Caco-2 (cell line): ENCODE data around the gene PMFBP1. TPM values are rescaled to one million over a fixed set of nuclear protein-coding genes. Genes with fewer than 3 reads are reported as not detected.

Experiments used
- BruUV-seq: library from RNA; stranded (reverse); fragments of 400-500 nt; replicated peaks from 2 replicates; lab custom pipeline; 2021; lab: Mats Ljungman, UMichigan
- CTCF ChIA-PET: fragments of 300-600 bp; sonication (Branson Sonifier 250); formaldehyde crosslinking; loops from one replicate; lab custom pipeline; 2022; ENCODE audit warnings: antibody characterized with exemption; lab: Charles Lee
- POLR2A ChIA-PET: fragments of 300-600 bp; sonication (Branson Sonifier 250); formaldehyde crosslinking; loops from one replicate; lab custom pipeline; 2022; ENCODE audit warnings: antibody characterized with exemption; lab: Charles Lee
- DNase-seq, 2 experiments: peaks; one replicate each; pipeline versions ENCODE4 v3.0.0 to v3.0.0-alpha.2; 2020 to 2022
- H3K27me3 ChIP-seq: replicated peaks from 2 replicates; pipeline ENCODE4 v1.6.0; 2011; ENCODE audit warnings: low read length; ENCODE audit not compliant: control insufficient read depth, insufficient read depth
- H3K36me3 ChIP-seq: 2 replicates; pipeline ENCODE4 v1.5.1; 2011; ENCODE audit warnings: low read length; ENCODE audit not compliant: control insufficient read depth, insufficient read depth
- H3K4me1 ChIP-seq: fragments of 250-450 bp; sonication (Bioruptor Pico); 2 replicates; pipeline ENCODE4 v1.5.1; 2020; ENCODE audit warnings: mild to moderate bottlenecking
- H3K4me3 ChIP-seq: 2 replicates; pipeline ENCODE4 v1.5.1; 2011; ENCODE audit warnings: low read depth, mild to moderate bottlenecking, control low read depth, low read length
- H3K9me3 ChIP-seq: fragments of 250-450 bp; sonication (Bioruptor Pico); 2 replicates; pipeline ENCODE4 v1.5.1; 2020; ENCODE audit warnings: mild to moderate bottlenecking, moderate library complexity
- H3K27ac Mint-ChIP-seq: one replicate; pipeline ENCODE4 v1.8.0; 2022; ENCODE audit warnings: mixed read lengths; ENCODE audit not compliant: unreplicated experiment
- H3K27me3 Mint-ChIP-seq: one replicate; pipeline ENCODE4 v1.8.0; 2022; ENCODE audit warnings: mixed read lengths; ENCODE audit not compliant: insufficient read depth, unreplicated experiment
- H3K36me3 Mint-ChIP-seq: one replicate; pipeline ENCODE4 v1.8.0; 2022; ENCODE audit warnings: mild to moderate bottlenecking, mixed read lengths; ENCODE audit not compliant: insufficient read depth, unreplicated experiment
- H3K4me1 Mint-ChIP-seq: one replicate; pipeline ENCODE4 v1.8.0; 2022; ENCODE audit warnings: low read depth, mixed read lengths; ENCODE audit not compliant: unreplicated experiment
- H3K4me3 Mint-ChIP-seq: one replicate; pipeline ENCODE4 v1.8.0; 2022; ENCODE audit warnings: mild to moderate bottlenecking, moderate library complexity, mixed read lengths; ENCODE audit not compliant: unreplicated experiment
- H3K9me3 Mint-ChIP-seq: one replicate; pipeline ENCODE4 v1.8.0; 2022; ENCODE audit warnings: mixed read lengths; ENCODE audit not compliant: unreplicated experiment
- intact Hi-C: fragments of 100-400 bp; cut with micrococcal nuclease; formaldehyde crosslinking; loops from one replicate; pipeline ENCODE4 v1.10.0; 2022; ENCODE audit not compliant: unreplicated experiment
- total RNA-seq: library from RNA; stranded (reverse); gene quantifications from 2 replicates; pipeline ENCODE4 v1.2.3, GENCODE V29; 2022
- TF ChIP-seq, protein P1 (sequence below), 2 experiments: fragments of 200-600 bp in 1 of 2; IDR thresholded peaks; 1 replicate in 1 of 2; 2 replicates in 1 of 2; pipeline versions ENCODE4 v1.5.1 to v1.8.0; 2011 to 2022; ENCODE audit warnings: antibody characterized with exemption in 1 of 2, control low read depth in 1 of 2, inconsistent platforms in 1 of 2, low read depth in 1 of 2, low read length in 1 of 2, mild to moderate bottlenecking in 1 of 2, moderate library complexity in 1 of 2; ENCODE audit not compliant: insufficient read depth in 1 of 2, severe bottlenecking in 1 of 2, unreplicated experiment in 1 of 2

PMFBP1 gene
- total RNA-seq, 1 experiment from 2014 or later = 5.6 TPM

DNA sequence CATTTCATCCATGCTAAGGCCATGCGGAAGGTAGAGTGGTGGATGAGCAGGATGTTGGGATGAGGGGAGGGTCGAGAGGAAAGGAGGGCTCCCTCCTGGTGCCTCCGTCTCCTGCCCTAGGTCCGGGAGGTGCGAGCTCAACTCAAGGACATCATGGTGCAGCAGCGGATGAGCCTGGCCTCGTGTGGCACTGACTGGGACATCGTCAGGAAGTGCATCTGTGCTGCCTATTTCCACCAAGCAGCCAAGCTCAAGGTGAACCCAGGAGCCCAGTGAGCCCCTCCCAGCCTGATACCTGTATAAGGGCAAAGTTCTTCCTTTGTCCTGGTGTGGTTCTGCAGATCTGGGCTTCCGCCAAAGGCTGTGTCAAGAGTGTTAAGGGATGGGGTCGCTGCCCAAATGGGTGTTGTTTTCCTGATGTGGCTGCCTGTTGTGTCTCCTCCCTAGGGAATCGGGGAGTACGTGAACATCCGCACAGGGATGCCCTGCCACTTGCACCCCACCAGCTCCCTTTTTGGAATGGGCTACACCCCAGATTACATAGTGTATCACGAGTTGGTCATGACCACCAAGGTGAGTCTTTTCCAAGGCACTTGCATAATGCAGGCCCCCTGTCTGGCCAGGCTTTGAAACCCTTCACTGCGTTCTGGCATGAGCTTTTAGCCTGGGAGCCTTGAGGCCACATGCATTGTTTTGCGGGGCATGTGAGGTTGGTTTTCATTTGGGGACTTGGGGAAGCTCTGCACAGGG lies 63.4 kb downstream of the PMFBP1 start:
- ChIA-PET CTCF (no interaction called here), POLR2A (no interaction called here)
- Histone ChIP-seq H3K4me1 (no peaks in the 10 kb centered on the region), H3K36me3 (peaks cover 13% of the 10 kb centered on the region), H3K9me3 (no peaks in the 10 kb centered on the region), H3K27me3 (no peaks in the 10 kb centered on the region), H3K4me3 (no peak overlapping the region)
- TF ChIP-seq, protein P1, sequence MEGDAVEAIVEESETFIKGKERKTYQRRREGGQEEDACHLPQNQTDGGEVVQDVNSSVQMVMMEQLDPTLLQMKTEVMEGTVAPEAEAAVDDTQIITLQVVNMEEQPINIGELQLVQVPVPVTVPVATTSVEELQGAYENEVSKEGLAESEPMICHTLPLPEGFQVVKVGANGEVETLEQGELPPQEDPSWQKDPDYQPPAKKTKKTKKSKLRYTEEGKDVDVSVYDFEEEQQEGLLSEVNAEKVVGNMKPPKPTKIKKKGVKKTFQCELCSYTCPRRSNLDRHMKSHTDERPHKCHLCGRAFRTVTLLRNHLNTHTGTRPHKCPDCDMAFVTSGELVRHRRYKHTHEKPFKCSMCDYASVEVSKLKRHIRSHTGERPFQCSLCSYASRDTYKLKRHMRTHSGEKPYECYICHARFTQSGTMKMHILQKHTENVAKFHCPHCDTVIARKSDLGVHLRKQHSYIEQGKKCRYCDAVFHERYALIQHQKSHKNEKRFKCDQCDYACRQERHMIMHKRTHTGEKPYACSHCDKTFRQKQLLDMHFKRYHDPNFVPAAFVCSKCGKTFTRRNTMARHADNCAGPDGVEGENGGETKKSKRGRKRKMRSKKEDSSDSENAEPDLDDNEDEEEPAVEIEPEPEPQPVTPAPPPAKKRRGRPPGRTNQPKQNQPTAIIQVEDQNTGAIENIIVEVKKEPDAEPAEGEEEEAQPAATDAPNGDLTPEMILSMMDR (IDR thresholded peaks at IDR 0.05; ENCODE audit: insufficient read depth in 1 of 2, low read depth in 1 of 2, low read length in 1 of 2, severe bottlenecking in 1 of 2, unreplicated experiment in 1 of 2) = no peak
- Mint-ChIP-seq H3K4me1 (no peaks in the 10 kb centered on the region), H3K36me3 (peaks cover 74% of the 10 kb centered on the region), H3K9me3 (no peaks in the 10 kb centered on the region), H3K27ac (no peak overlapping the region), H3K4me3 (no peak overlapping the region), H3K27me3 (no peaks in the 10 kb centered on the region)
- intact Hi-C loops = no loop called here
- DNase-seq = no peak
- no TSS peak for BruUV-seq

DNA sequence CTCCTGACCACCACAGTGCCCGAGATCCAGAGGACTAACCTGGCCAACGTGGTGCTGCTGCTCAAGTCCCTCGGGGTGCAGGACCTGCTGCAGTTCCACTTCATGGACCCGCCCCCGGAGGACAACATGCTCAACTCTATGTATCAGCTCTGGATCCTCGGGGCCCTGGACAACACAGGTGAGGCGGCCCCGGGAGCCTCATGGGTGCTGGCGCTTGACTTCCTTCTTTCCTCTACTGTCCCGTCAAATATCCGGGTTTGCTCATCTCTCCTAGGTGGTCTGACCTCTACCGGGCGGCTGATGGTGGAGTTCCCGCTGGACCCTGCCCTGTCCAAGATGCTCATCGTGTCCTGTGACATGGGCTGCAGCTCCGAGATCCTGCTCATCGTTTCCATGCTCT lies 64.6 kb downstream of the PMFBP1 start:
- TF ChIP-seq, protein P1 (IDR thresholded peaks at IDR 0.05; ENCODE audit: insufficient read depth in 1 of 2, low read depth in 1 of 2, low read length in 1 of 2, severe bottlenecking in 1 of 2, unreplicated experiment in 1 of 2) = no peak
- no peak overlapping the region for H3K4me3 Mint-ChIP-seq
- H3K9me3 Mint-ChIP-seq = no peaks in the 10 kb centered on the region
- Histone ChIP-seq H3K36me3 (peaks cover 16% of the 10 kb centered on the region), H3K9me3 (no peaks in the 10 kb centered on the region), H3K4me1 (no peaks in the 10 kb centered on the region), H3K27me3 (no peaks in the 10 kb centered on the region), H3K4me3 (no peak overlapping the region)
- H3K27me3 Mint-ChIP-seq = no peaks in the 10 kb centered on the region
- no peak overlapping the region for H3K27ac Mint-ChIP-seq
- intact Hi-C loops = no loop called here
- BruUV-seq = no TSS peak
- ChIA-PET POLR2A (no interaction called here), CTCF (no interaction called here)
- DNase-seq = no peak
- H3K36me3 Mint-ChIP-seq = peaks cover 76% of the 10 kb centered on the region
- no peaks in the 10 kb centered on the region for H3K4me1 Mint-ChIP-seq

DNA sequence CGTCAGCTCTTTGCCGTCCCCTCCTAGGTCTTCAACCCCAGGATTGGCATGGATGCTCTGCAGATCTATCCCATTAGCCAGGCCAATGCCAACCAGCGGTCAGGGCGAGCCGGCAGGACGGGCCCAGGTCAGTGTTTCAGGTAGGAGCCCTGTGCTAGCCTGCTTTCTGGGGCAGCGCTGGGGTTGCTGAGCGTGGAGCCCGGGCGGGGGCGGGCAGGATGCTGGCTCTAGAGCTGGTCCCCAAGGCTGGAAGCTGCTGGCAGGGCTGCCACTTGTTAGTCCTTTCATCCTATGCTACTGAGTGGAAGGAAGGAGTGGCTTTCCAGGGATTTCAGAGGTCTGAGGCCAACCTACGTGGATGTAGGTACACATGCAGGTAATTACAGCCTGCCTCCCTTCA lies 66.0 kb downstream of the PMFBP1 start:
- Mint-ChIP-seq H3K36me3 (peaks cover 77% of the 10 kb centered on the region), H3K4me3 (no peak overlapping the region), H3K27ac (no peak overlapping the region), H3K27me3 (no peaks in the 10 kb centered on the region), H3K9me3 (no peaks in the 10 kb centered on the region), H3K4me1 (no peaks in the 10 kb centered on the region)
- H3K27me3 ChIP-seq = no peaks in the 10 kb centered on the region
- no peak overlapping the region for H3K4me3 ChIP-seq
- ChIA-PET CTCF (no interaction called here), POLR2A (no interaction called here)
- no peak for DNase-seq
- BruUV-seq = no TSS peak
- intact Hi-C loops = no loop called here
- H3K4me1 ChIP-seq = no peaks in the 10 kb centered on the region
- H3K9me3 ChIP-seq = no peaks in the 10 kb centered on the region
- peaks cover 17% of the 10 kb centered on the region for H3K36me3 ChIP-seq
- TF ChIP-seq, protein P1 (IDR thresholded peaks at IDR 0.05; ENCODE audit: insufficient read depth in 1 of 2, low read depth in 1 of 2, low read length in 1 of 2, severe bottlenecking in 1 of 2, unreplicated experiment in 1 of 2) = no peak
